Measurements from ENCODE around the gene CHD3.

GRCh38 chr17:7881276-7882054 lies 7.1 kb upstream of the CHD3 start:
- TF ChIP-seq CTCF (conservative IDR thresholded peaks at IDR 0.05 in 1 of 2, IDR thresholded peaks at IDR 0.05 in 1 of 2; ENCODE audit: extremely low read depth in 1 of 2, insufficient read depth in 1 of 2, low read depth in 1 of 2, low read length in 2 of 2): no peak
- TF ChIP-seq EZH2 (IDR thresholded peaks at IDR 0.05; ENCODE audit: borderline replicate concordance, low read length): no peak
